Esophagus mucosa (tissue), 1 donor: ENCODE measurements around the gene CDC16. TPM values are rescaled to one million over a fixed set of nuclear protein-coding genes. Genes with fewer than 3 reads are reported as not detected.
A peak's percentile ranks its signal among the peaks of the same experiment; 100 is the strongest.
"Not testable (repeated sequence)": the region's sequence is repeated elsewhere in the genome, so short reads cannot be mapped to it uniquely, and the experiment has no call there.

Experiments
- ATAC-seq: fragments of 200-7000 bp; cut with Tn5 transposase; one replicate; pipeline ENCODE4 v1.9.1; 2020
- total RNA-seq: library from RNA; stranded (reverse); gene quantifications from one replicate; pipeline ENCODE4 v1.2.4, GENCODE V29; 2023
- donor health status: DM: yes; HTN: yes; CAD: no.

CDC16 gene
- total RNA-seq, 1 donor from 2014 or later = 32.2 TPM

DNA sequence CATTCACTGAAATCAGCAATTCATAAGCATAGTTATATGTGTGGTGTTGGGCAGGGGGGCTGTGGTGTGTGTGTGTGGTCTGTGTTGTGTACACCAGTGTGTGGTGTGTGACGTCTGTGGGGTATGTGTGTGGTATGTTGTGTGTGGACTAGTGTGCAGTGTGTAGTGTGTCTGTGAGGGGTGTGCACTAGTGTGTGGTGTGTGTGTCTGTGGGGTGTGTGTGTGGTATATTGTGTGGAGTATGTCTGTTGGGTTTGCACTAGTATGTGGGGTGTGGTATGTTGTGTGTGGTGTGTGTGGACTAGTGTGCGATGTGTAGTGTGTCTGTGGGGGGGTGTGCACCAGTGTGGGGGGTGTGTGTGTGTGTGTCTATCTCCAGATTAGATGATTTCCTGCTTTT, 7.2 kb upstream of the CDC16 start:
- ATAC-seq = peak; percentile 25

DNA sequence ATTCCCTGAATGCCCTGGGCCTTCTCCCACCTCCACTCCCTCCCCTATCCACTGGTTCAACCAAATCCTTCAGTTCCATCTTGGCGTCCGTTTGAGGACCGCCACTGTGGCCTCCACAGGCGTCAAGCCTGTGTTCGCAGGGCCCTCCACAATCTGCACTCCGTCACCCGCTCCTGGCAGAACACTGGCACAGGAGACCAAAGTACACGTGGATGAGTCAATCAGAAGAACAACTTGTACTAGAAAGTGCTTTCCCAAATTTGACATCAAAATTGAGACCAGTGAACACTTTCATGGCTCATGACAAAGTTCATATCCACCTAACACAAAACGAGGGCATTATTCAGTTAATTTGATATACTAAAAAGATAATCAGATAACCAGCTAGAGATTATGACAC, 6.5 kb upstream of the CDC16 start:
- no peak for ATAC-seq

DNA sequence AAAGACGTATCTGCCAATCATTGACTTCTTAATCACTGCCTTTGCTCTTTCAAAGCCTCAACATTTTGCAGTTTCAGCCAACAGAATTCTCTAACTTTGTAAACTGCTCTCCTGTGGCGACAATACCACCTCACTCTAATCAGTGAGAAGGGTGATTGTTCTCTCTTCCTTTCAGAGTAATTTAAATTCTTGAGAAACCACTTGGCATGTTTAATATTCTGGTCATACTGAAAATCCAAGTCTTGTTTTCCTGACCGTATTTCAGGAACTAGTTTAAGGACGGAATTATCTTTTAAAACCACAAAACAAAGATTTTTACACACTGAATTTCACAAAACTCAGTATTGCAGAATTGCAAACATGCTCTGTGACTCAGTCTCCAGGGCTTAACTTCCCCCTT, 5.2 kb upstream of the CDC16 start:
- ATAC-seq = no peak

DNA sequence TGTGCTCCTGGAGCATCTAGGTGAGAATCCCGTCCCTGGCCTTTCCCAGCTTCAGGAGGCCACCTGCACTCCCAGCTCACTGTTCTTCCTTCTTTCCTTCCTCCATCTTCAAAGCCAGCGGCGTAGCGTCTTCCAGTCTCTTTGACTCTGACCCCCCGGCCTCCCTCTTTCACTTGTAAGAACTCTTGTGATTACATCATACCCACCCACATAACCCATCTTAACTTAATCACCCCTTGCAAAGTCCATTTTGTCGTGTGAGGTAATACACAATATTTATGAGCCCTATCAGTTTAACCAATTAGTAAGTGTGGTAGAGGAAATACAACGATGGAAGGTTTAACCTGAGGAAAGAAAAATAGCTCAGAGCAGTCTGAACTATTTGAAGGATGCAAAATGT, 4.6 kb upstream of the CDC16 start:
- ATAC-seq = no peak

DNA sequence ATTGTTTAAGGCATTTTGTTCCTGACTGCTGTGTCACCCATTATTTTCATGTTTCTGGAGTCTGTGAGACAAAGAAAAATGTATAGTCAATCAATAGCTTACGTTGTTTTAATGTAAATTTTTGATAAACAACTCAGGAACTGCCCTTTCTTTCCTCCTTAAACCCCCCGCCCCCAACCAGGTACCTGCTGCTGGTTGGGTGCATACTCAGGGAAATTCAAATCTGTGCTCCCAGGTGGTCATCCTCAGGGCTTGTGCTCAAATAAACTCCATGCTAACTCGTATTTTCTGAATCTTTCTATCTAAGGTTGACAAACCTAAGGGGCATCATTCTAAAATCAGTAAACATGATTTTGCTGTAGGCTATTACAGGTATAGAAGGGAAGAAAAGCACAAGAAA, 4.1 kb upstream of the CDC16 start:
- ATAC-seq = no peak

DNA sequence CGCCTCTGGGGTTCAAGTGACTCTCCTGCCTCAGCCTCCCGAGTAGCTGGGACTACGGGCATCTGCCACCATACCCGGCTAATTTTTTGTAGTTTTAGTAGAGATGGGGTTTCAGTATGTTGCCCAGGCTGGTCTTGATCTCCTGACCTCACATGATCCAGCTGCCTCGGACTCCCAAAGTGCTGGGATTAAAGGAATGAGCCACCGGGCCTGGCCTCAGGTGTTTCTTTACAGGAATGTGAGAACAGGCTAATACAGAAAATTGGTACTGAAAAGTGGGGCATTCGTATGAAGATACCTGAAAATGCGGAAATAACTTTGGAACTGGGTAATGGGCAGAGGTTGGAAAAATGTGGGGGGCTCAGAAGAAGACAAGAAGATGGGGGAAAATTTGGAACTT, 2.8 kb upstream of the CDC16 start:
- ATAC-seq = no peak

DNA sequence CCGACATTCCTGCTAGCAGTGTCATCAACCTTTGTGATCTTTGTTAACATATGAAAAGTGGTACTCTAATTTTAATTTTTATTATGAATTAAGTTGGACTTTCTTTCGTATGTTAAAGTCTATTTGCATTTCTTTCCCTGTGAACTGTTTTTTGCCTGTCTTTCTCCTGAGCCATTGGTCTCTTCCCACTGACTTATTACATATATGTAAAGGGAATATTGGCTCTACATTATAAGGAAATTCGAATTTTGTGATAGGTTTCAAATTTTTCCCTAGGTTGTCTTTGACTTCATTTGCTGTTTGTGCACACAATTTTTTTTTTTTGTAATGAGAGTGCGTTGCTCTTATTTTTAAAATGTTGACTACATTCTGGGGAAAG, 442 bp upstream of the CDC16 start:
- ATAC-seq = no peak

DNA sequence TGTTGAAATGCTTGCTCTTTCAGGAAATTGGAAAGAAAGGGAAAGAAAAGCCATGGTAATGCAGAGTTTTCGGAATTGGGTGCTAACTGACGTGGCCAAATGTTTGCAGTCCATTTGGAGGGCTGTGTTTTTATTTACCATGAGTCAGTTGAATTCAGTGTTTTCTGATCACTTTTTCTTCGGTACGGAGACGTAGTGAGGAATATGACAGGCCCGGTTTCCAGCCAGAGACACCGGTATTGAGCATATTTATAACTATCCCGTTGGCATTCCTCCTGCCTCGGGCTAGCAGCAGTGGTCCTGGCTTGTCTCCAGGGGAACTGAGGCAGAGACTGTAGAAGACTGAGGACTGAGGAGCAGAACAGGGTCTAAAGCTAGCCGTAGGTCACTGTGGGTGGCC, 1.0 kb downstream of the CDC16 start:
- no peak for ATAC-seq

DNA sequence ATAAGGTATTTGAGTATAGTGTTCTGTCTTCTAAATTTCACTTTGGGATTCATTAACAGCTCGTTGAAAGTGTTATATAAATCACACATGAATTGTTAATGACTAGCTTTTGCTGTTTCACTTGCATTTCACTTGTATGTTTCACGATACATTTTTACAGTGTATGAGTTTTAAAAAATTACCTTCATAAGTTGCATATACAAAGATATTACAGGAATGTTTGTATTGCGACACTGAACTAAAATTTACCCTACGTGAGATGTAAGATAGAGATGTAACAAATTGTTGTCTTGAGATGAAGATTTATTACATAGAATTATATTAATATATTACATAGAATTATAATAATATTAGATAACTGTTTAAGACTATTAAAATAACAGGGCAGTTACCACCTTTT, 1.5 kb downstream of the CDC16 start:
- no peak for ATAC-seq

DNA sequence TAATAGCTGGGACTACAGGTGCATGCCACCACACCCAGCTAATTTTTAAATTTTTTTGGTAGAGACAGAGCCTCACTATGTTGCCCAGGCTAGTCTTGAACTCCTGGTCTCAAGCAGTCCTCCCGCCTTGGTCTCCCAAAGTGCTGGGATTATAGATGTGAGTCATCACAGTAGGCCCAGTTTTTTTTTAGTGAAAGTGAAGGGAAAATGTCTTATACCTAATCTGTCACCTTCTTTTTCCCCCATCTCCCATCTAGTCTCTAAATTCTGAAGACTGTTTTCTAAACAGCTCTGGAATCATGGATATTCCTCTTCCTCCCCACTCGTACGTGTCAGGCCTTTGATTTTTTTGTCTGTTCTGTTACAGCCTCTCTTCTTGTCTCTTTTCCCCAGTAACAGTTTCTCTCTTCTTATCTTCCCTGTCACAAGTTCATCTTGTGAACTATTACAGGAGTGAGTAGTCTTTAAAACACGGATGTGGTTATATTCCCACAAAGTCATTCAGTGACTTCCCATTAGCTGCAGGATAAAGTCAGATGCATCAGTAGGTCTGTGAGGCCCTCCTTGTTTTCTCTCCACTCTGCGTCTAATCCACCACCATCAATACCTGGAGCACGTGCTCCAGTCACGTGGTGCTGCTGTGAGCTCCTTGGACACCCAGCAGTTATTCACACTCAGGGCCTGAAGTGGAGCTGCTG, 2.9 kb downstream of the CDC16 start:
- no peak for ATAC-seq

DNA sequence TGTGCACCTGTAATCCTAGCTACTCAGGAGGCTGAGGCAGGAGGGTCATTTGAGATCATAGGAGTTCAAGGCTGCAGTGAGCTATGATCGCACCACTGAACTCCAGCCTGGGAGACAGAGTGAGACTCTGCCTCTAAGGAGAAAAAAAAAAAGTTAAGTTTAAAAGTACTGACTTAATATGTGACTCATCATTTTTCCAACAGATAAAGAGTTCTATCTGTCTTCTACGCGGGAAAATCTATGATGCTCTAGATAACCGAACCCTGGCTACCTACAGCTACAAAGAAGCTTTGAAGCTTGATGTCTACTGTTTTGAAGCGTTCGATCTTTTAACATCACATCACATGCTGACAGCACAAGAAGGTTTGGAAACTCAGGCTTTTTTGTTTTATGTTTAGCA, 7.2 kb downstream of the CDC16 start:
- no peak for ATAC-seq

DNA sequence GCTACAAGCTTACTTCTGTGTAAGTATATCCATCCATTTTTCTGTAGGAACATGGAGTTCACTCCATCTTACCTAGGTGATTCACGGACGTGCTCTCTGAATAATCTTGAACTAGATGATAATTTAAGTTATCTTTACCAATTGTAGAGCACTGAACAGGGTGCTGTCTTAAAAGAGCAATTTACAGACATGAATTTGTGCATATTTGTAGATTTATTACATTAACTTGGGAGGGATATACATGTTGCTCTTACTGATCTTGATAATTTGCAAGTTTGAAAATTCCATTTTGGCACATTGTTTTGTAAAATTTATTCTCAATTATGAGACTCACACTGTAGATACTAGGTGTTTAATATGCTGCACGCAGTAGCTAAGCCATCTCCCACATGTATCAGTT, 9.3 kb downstream of the CDC16 start:
- no peak for ATAC-seq

DNA sequence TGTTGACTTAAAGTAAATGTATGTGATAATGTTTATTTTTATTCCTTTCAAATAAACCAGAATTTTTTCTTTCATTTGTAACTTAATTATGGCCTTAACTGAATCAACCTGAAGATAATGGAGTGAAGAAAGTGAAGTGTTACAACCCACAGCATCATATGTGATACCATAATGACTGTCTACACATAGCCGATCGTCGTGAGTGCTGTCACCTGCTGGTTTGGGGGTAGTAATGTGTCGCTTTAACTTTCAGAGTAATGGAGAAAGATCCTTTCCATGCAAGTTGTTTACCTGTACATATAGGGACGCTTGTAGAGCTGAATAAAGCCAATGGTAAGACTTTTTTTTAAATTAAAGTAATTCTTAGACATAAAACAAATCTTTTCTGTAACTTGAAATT, 9.9 kb downstream of the CDC16 start:
- ATAC-seq = no peak

DNA sequence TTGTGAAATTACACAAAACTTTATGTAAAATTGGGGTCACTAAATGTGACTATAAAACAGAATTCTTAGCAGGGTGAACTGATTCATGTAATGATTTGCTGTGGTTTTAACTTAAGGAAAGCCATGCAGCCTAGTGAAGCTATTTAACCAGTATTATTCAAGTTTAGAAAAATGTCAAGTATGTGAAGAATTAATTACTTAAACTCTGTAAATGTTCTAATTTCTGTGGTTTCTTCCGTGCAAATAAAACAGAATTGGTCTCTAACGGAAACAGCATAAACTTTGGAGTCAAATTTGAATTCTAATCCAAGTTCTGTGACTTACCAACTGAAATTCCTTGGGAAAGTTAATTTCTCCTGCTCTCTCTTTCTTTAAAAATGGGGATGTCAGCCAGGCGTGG, 13.3 kb downstream of the CDC16 start:
- ATAC-seq = no peak

DNA sequence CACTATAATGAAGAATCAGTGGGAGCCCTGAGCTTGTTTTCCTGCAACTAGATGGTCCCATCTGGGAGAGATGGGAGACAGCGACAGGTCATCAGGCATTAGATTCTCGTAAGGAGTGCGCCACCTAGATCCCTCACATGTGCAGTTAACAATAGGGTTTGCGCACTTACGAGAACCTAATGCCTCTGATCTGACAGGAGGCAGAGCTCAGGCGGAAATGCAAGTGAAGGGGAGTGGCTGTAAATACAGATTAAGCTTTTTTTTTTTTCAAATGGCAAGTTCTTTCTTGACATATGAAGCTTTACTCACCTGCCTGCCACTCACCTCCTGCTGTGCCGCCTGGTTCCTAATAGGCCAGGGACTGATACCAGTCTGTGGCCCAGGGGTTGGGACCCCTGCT, 14.4 kb downstream of the CDC16 start:
- peak; percentile 81 for ATAC-seq

DNA sequence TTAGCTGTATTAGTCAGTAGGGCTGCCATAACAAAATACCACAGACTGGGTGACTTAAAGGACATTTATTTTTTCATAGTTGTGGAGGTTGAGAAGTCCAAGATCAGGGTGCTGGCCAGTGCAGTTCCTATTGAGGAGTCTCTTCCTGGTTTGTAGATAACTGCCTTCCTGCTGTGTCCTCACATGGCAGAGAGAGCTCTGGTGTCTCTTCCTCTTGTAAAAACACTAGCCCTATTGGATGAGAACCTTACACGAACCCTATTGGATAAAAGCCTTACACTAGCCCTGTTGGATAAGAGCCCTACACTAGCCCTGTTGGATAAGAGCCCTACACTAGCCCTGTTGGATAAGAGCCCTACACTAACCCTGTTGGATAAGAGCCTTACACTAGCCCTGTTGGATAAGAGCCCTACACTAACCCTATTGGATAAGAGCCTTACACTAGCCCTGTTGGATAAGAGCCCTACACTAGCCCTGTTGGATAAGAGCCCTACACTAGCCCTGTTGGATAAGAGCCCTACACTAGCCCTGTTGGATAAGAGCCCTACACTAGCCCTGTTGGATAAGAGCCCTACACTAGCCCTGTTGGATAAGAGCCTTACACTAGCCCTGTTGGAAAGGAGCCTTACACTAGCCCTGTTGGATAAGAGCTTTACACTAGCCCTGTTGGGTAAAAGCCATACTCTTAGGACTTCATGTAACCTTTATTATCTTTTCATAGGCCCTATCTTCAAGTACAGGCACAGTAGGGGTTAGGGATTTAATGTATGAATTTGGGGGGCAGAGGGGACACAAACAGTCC, 17.1 kb downstream of the CDC16 start:
- ATAC-seq = not testable (repeated sequence)

DNA sequence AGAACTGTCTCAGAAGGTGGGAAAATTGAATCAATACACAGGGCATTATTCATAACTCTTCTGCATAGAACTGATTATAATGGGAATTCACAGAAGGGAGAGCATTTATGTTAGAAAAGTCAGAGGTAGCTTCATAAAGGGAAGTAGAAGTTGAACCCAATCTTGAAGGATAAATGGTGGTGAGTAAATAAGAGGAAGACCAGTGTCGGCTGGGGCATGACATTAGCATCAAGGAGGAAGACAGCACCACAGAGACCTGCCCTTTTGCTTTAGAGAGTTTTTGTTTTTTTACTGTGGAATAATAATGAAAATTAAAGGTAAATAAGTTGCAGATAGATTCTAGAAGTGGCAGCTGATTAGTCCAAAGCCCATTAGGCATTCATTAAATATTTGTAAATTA, 21.9 kb downstream of the CDC16 start:
- ATAC-seq = no peak

DNA sequence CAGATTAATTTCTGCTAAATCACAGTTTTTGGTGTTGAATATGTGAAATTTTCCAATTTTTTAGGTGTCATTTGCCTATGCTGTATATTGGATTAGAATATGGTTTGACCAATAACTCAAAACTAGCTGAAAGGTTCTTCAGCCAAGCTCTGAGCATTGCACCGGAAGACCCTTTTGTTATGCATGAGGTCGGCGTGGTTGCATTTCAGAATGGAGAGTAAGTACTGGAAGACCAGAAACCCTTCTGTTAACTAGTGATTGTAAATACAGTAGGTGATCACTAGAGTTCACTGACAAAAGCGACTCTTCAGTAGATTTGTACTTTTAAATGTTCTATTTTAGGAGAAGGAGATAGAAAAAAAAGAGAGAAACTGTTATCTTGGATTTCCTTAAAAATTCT, 22.3 kb downstream of the CDC16 start:
- no peak for ATAC-seq

DNA sequence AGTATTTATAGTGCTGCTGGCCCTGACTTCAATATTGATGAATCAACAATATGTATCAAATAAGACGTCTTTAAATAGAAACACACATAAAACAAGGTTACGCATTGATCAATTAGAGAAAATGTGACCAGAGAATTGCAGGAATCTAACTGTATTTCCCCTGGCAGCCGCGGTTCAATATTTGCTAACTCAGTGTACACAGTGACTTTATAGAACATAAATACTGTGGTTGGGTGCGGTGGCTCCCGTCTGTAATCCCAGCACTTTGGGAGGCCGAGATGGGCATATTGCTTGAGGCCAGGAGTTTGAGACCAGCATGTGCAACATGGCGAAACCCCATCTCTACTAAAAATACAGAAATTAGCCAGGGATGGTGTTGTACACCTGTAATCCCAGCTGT, 23.9 kb downstream of the CDC16 start:
- no peak for ATAC-seq

DNA sequence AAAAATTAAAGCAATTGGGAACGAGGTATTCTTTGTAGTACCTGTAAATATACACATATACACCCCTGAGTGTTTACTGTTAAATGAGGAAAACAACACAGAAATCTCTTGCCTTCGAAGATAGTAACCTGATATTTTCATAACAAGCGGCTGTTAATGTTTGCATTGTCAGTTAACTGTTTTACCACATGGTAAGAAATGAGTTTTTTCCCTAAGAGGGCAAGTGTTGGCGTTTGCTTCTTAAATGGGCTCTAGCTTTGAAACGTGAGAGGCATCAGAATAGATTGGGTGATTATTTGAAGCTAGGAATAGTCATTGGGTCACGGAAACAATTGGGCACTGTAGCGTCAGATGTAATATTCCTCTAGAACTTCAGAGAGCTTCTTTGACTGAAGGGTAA, 24.7 kb downstream of the CDC16 start:
- ATAC-seq = no peak

DNA sequence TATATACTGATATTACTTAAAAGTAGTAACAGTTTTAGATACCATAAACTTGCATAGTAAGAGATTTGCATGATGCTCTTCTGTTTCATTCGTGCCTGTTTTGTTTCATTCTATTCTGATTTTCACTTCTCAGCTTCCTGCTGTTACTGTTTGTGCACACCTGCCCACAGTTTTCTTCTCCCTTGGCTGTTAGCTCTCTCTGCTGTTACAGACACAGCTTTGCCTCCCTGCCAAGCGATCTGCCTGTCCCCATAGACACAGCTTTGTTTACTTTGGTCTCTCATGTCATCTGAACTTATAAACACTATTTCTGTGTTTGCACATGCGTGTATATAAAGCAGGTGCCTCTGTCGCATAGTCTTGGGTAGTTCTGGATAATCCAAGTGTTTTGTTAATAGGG, 25.3 kb downstream of the CDC16 start:
- no peak for ATAC-seq

DNA sequence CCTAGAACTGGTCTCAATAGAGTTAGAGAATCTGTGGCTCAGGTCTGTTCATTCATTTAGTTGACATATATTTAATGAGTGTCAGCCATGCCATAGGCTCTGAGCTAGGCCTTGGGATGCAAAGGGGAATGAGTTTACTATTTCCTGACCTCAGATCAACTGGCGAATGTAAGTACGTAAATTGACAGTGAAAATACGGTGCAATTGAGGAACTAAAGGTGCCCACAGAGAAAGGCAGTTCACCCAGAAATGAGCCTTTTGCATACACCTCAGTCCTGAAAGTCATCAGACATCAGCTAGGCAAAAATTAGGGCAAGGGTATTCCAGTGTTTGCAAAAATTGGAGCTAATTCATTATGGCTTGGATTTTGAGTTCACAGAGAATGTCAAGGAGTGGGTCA, 26.1 kb downstream of the CDC16 start:
- no peak for ATAC-seq

DNA sequence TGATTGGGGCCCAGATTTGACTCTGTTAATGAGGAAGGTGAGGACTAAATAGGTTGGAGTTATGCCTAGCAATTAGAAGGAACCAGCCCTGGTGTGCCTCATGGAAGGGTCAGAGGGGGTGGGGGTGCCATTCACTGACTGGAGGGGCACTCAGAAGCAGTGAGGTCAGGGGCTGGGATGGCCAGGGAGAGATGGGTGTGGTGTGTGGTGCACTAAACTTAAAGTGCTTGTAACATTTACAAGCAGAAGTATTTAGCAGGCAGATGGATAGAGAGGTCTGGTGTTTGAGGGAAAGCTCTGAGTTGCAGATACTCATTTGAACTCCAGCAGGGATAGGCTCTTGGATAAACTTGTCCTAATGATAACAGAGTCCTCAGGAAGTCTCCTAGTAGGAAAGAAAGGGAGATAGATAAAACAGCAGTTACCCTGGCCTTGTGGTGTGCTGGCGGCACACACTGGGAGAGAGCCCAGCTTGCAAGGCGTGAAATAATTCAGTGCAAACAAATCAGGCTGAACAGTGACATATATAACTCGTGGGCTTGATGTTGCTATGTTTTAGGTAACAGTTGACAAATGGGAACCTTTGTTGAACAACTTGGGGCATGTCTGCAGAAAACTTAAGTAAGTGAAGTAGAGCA, 26.8 kb downstream of the CDC16 start:
- ATAC-seq = no peak

DNA sequence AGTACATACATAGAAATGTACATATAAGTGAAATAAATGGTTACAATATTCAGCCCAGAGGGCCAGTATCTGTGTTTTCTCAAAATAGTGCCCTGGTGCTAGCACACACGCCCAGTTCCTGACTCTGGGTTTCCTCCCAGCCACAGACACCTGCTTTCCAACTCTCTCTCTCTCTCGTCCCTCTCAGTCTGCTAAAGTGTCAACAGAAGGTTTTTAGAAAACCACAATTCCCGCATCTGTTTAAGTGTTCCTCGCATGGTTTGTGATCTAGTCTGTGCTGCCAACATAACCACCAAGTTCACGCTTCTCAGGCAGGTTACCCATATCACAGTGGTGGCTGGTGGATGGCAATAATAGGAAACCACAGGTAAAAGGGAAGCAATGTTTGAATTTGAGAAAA, 28.9 kb downstream of the CDC16 start:
- no peak for ATAC-seq
